K562 (cell line): ENCODE results near the gene ARSA. TPM values are rescaled to one million over a fixed set of nuclear protein-coding genes. Genes with fewer than 3 reads are reported as not detected.
A peak's percentile ranks its signal among the peaks of the same experiment; 100 is the strongest.

Source experiments
- CBFA2T2 ChIP-seq: fragments of 450-650 bp; conservative IDR thresholded peaks from 2 replicates; pipeline ENCODE4 v1.6.1; 2017; ENCODE audit warnings: mild to moderate bottlenecking
- ETV5 ChIP-seq: sonication (generic); formaldehyde crosslinking; IDR thresholded peaks from 2 replicates; pipeline ENCODE4 v1.4.0; 2020; ENCODE audit warnings: low read depth, mild to moderate bottlenecking, missing genetic modification reagents
- FUS ChIP-seq: fragments of 200-400 bp; formaldehyde crosslinking; optimal IDR thresholded peaks from 2 replicates; pipeline ENCODE3; 2017; ENCODE audit warnings: low read depth, low read length
- HDGF ChIP-seq: fragments of 450-650 bp; IDR thresholded peaks from 2 replicates; pipeline ENCODE4 v1.6.1; 2016
- ILF3 ChIP-seq: fragments of 450-650 bp; IDR thresholded peaks from 2 replicates; pipeline ENCODE4 v1.6.1; 2018; ENCODE audit warnings: antibody characterized with exemption, mild to moderate bottlenecking, moderate library complexity, borderline replicate concordance
- MAFG ChIP-seq: fragments of 450-650 bp; conservative IDR thresholded peaks from 2 replicates; pipeline ENCODE4 v1.6.1; 2016; ENCODE audit warnings: missing genetic modification characterization, missing compliant biosample characterization
- MYBL2 ChIP-seq, 2 experiments: fragments of 450-650 bp in 1 of 2; sonication (generic) in 1 of 2; formaldehyde crosslinking in 1 of 2; IDR thresholded peaks; 2 replicates each; pipeline versions ENCODE4 v1.6.1 to v1.8.1; 2017 to 2022; ENCODE audit warnings: borderline replicate concordance in 1 of 2, inconsistent platforms in 1 of 2, low read depth in 1 of 2, mild to moderate bottlenecking in 1 of 2, missing genetic modification reagents in 1 of 2, moderate library complexity in 1 of 2
- OTX1 ChIP-seq: fragments of 450-650 bp; formaldehyde crosslinking; IDR thresholded peaks from 2 replicates; pipeline ENCODE4 v1.4.0; 2022; ENCODE audit warnings: mild to moderate bottlenecking
- PRPF4 ChIP-seq: fragments of 200-400 bp; formaldehyde crosslinking; IDR thresholded peaks from one replicate; pipeline ENCODE4 v1.6.1; 2017; ENCODE audit warnings: low read length, low read depth, mild to moderate bottlenecking; ENCODE audit not compliant: insufficient read depth, poor library complexity, severe bottlenecking
- SRSF1 ChIP-seq: fragments of 200-400 bp; formaldehyde crosslinking; IDR thresholded peaks from 2 replicates; pipeline ENCODE4 v1.6.1; 2017; ENCODE audit warnings: mild to moderate bottlenecking, low read depth, low read length, moderate library complexity
- TAF7 ChIP-seq: fragments of 450-650 bp; IDR thresholded peaks from 2 replicates; pipeline ENCODE4 v1.6.1; 2016; ENCODE audit warnings: missing genetic modification characterization, missing compliant biosample characterization
- TCF3 ChIP-seq: sonication (generic); formaldehyde crosslinking; IDR thresholded peaks from 2 replicates; pipeline ENCODE4 v1.4.0; 2020; ENCODE audit warnings: mild to moderate bottlenecking, missing genetic modification reagents
- WHSC1 ChIP-seq: IDR thresholded peaks from one replicate; pipeline ENCODE4 v1.6.1; 2012; ENCODE audit warnings: low read length, control low read depth, inconsistent platforms
- ZBTB1 ChIP-seq: sonication (generic); formaldehyde crosslinking; IDR thresholded peaks from 2 replicates; pipeline ENCODE4 v1.8.1; 2023; ENCODE audit warnings: missing genetic modification reagents, low read depth, mild to moderate bottlenecking, borderline replicate concordance
- ZKSCAN8 ChIP-seq: fragments of 200-800 bp; sonication (Bioruptor generic); IDR thresholded peaks from 2 replicates; pipeline ENCODE4 v1.6.1; 2016; ENCODE audit warnings: missing genetic modification characterization, missing compliant biosample characterization
- ZNF165 ChIP-seq: fragments of 250-450 bp; sonication (Bioruptor Pico); IDR thresholded peaks from 2 replicates; pipeline ENCODE4 v1.4.0; 2020; ENCODE audit warnings: borderline replicate concordance
- ZZZ3 ChIP-seq: fragments of 450-650 bp; IDR thresholded peaks from 2 replicates; pipeline ENCODE4 v1.6.1; 2016; ENCODE audit warnings: antibody characterized with exemption, mild to moderate bottlenecking, moderate library complexity
- polyA plus RNA-seq, 8 experiments: library from polyadenylated mRNA; depleted of rRNA in 4 of 8; stranded (reverse) in 5 of 8; unstranded in 3 of 8; fragments of >200 nt; fragmentation: Nextera tagmentation in 2 of 8; fragmentation: Illumina TruSeq in 1 of 8; extraction: Ambion mirVana in 2 of 8; extraction: Trizol in 1 of 8; gene quantifications; 2 replicates each; pipeline versions ENCODE4 v1.2.1 to v1.2.3, GENCODE V29; 2011 to 2014; ENCODE audit warnings: inconsistent platforms in 1 of 8, missing spikeins in 1 of 8
- total RNA-seq, 7 experiments: library from RNA; depleted of rRNA in 6 of 7; stranded (reverse); fragments of >200 nt in 6 of 7; fragmentation: Illumina TruSeq in 2 of 7; extraction: Trizol in 2 of 7; gene quantifications; 2 replicates each; pipeline versions ENCODE4 v1.2.1 to v1.2.3, GENCODE V29; 2011 to 2021; ENCODE audit warnings: low replicate concordance in 1 of 7
- TF ChIP-seq, protein P1 (sequence below): fragments of 250-450 bp; sonication (Bioruptor Pico); IDR thresholded peaks from 2 replicates; pipeline ENCODE4 v1.6.1; 2021; ENCODE audit warnings: mild to moderate bottlenecking
- TF ChIP-seq, protein P2 (sequence below): fragments of 450-650 bp; formaldehyde crosslinking; IDR thresholded peaks from 2 replicates; pipeline ENCODE4 v1.4.0; 2020; ENCODE audit warnings: mild to moderate bottlenecking, moderate library complexity
- TF ChIP-seq, protein P3 (sequence below), 2 experiments: IDR thresholded peaks; 2 replicates each; pipeline ENCODE4 v1.6.1; 2011; ENCODE audit warnings: borderline replicate concordance in 1 of 2, control low read depth in 1 of 2, low read depth in 1 of 2, low read length in 1 of 2, mild to moderate bottlenecking in 1 of 2, mixed read lengths in 1 of 2, moderate library complexity in 1 of 2; ENCODE audit not compliant: insufficient read depth in 1 of 2, insufficient read length in 1 of 2, poor library complexity in 1 of 2, severe bottlenecking in 1 of 2; ENCODE audit errors: extremely low read depth in 1 of 2
- TF ChIP-seq, protein P4 (sequence below): IDR thresholded peaks from 2 replicates; pipeline ENCODE4 v1.6.1; 2014; ENCODE audit warnings: antibody characterized with exemption
- TF ChIP-seq, protein P5 (sequence below): fragments of 450-650 bp; IDR thresholded peaks from 2 replicates; pipeline ENCODE4 v1.6.1; 2016; ENCODE audit warnings: borderline replicate concordance

The ARSA gene
- total and polyA plus RNA-seq, 9 of the 15 experiments (the other 6 are each of a cell fraction or from before 2014, with no cell fraction given), result 0.32 to 10.9 (median 1.8) TPM; not detected in 1

DNA sequence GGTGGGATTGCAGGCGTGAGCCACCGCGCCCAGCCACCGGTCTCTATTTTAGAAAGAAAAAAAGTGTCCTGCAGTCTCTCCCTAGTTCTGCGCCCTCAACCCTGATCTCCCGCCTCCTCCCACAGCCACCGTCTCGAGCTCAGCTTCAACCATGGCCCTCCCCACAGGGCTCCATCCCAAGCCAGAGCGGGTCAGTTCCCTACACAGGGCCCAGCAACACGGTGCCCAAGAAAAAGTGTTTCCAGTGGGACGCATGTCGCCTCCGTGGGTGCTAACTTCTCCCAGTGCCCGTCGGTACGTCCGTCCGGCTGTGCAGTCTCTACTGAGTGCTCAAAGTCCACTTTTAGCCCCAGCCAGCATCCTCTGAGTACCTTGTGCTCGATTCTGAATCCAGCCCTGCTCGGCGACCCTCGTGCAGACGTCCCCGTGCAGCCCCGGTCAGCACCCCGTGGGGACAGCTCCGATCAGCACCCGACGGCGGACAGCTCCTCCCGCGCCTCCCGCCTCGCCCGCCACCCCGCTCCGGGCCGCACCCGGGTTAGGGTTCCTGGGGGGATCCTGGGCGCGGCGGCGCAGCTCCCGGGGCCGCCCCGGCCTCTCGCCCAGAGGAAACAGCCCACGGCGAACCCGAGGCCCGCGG lies 28.0 kb downstream of the ARSA start (continued):
- TF ChIP-seq TAF7, result no peak
- no peak for TF ChIP-seq PRPF4
- TF ChIP-seq ZKSCAN8, result no peak
- TF ChIP-seq, protein P1, sequence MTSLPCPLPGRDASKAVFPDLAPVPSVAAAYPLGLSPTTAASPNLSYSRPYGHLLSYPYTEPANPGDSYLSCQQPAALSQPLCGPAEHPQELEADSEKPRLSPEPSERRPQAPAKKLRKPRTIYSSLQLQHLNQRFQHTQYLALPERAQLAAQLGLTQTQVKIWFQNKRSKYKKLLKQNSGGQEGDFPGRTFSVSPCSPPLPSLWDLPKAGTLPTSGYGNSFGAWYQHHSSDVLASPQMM (CRISPR knock-in tag), result no peak
- peak; percentile 47; the same call in 1 of the 2 replicates for TF ChIP-seq TCF3 (CRISPR knock-in tag)
- no peak for TF ChIP-seq CBFA2T2
- TF ChIP-seq, protein P2, sequence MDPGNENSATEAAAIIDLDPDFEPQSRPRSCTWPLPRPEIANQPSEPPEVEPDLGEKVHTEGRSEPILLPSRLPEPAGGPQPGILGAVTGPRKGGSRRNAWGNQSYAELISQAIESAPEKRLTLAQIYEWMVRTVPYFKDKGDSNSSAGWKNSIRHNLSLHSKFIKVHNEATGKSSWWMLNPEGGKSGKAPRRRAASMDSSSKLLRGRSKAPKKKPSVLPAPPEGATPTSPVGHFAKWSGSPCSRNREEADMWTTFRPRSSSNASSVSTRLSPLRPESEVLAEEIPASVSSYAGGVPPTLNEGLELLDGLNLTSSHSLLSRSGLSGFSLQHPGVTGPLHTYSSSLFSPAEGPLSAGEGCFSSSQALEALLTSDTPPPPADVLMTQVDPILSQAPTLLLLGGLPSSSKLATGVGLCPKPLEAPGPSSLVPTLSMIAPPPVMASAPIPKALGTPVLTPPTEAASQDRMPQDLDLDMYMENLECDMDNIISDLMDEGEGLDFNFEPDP (CRISPR knock-in tag), result no peak
- TF ChIP-seq OTX1 (CRISPR knock-in tag), result no peak
- no peak for TF ChIP-seq WHSC1
- TF ChIP-seq ZBTB1 (CRISPR knock-in tag), result peak; percentile 91
- TF ChIP-seq, protein P3, sequence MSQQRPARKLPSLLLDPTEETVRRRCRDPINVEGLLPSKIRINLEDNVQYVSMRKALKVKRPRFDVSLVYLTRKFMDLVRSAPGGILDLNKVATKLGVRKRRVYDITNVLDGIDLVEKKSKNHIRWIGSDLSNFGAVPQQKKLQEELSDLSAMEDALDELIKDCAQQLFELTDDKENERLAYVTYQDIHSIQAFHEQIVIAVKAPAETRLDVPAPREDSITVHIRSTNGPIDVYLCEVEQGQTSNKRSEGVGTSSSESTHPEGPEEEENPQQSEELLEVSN (IDR thresholded peaks at IDR 0.05; ENCODE audit: borderline replicate concordance in 1 of 2, extremely low read depth in 1 of 2, insufficient read depth in 1 of 2, insufficient read length in 1 of 2, low read depth in 1 of 2, low read length in 1 of 2, poor library complexity in 1 of 2, severe bottlenecking in 1 of 2), result peak in 1 of 2 experiments; percentile 53
- TF ChIP-seq HDGF, result no peak
- TF ChIP-seq MYBL2 (IDR thresholded peaks at IDR 0.05; ENCODE audit: low read depth), result no peak
- TF ChIP-seq MYBL2 (CRISPR knock-in tag; IDR thresholded peaks at IDR 0.05; ENCODE audit: borderline replicate concordance), result peak; percentile 59; the same call in 1 of the 2 replicates
- TF ChIP-seq, protein P4, sequence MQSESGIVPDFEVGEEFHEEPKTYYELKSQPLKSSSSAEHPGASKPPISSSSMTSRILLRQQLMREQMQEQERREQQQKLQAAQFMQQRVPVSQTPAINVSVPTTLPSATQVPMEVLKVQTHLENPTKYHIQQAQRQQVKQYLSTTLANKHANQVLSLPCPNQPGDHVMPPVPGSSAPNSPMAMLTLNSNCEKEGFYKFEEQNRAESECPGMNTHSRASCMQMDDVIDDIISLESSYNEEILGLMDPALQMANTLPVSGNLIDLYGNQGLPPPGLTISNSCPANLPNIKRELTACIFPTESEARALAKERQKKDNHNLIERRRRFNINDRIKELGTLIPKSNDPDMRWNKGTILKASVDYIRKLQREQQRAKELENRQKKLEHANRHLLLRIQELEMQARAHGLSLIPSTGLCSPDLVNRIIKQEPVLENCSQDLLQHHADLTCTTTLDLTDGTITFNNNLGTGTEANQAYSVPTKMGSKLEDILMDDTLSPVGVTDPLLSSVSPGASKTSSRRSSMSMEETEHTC, result no peak
- no peak for TF ChIP-seq ILF3
- TF ChIP-seq, protein P5, sequence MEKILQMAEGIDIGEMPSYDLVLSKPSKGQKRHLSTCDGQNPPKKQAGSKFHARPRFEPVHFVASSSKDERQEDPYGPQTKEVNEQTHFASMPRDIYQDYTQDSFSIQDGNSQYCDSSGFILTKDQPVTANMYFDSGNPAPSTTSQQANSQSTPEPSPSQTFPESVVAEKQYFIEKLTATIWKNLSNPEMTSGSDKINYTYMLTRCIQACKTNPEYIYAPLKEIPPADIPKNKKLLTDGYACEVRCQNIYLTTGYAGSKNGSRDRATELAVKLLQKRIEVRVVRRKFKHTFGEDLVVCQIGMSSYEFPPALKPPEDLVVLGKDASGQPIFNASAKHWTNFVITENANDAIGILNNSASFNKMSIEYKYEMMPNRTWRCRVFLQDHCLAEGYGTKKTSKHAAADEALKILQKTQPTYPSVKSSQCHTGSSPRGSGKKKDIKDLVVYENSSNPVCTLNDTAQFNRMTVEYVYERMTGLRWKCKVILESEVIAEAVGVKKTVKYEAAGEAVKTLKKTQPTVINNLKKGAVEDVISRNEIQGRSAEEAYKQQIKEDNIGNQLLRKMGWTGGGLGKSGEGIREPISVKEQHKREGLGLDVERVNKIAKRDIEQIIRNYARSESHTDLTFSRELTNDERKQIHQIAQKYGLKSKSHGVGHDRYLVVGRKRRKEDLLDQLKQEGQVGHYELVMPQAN, result peak; percentile 75; the same call in 1 of the 2 replicates
- TF ChIP-seq MAFG, result no peak
- TF ChIP-seq ZNF165, result no peak
- peak; percentile 68; the same call in 1 of the 2 replicates for TF ChIP-seq ETV5 (CRISPR knock-in tag)
- TF ChIP-seq FUS, result no peak
- no peak for TF ChIP-seq ZZZ3
- TF ChIP-seq SRSF1, result no peak
